Sciatic nerve (tissue), 2 donors: ENCODE results near the gene ATAD1. TPM values are rescaled to one million over a fixed set of nuclear protein-coding genes. Genes with fewer than 3 reads are reported as not detected.
"Not testable (repeated sequence)": the region's sequence is repeated elsewhere in the genome, so short reads cannot be mapped to it uniquely, and the experiment has no call there.

Experiments used
- ATAC-seq: fragments of 200-7000 bp; cut with Tn5 transposase; one replicate; pipeline ENCODE4 v1.9.1; 2020; ENCODE audit warnings: mild to moderate bottlenecking, moderate library complexity
- DNase-seq: peaks from one replicate; pipeline ENCODE4 v3.0.0-alpha.2; 2020; ENCODE audit warnings: low spot score
- intact Hi-C: fragments of 100-400 bp; cut with DNase I; formaldehyde crosslinking; loops from one replicate; pipeline ENCODE4 v1.14.2; 2022
- total RNA-seq: library from RNA; stranded (reverse); fragmentation: NEBNext Ultra II Directional; extraction: Animal tissue kit (Norgen Biotek cat#: 25700); gene quantifications from one replicate; pipeline ENCODE4 v1.2.1, GENCODE V29; 2021
- donor health status: DM: no; HTN: no; CAD: no.
- donor health status: DM: no; HTN: no; CAD: no.

ATAD1 gene
- total RNA-seq, 1 donor from 2014 or later, result 59.5 TPM

DNA sequence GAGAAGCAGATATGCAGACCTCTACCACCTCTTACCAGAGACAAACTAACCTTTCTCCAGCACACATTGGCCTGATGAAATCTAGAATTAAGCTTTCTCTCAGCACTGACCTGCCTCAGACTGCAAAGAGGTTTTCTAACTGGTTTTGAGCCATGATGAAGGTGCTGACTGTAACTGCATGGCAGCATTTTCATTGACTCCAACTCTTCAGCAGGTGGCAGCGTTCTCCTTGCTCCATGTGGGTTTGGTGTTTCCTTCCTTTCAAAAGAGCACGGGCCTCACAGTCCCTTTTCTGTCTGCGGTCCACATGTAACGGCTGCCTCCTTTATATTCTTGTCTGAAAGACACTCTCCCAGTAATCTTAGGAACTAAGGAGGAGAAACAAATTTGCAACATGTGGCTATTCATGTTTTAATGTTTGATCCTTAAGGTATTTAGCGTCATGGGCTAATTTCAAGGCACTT is 32.7 kb upstream of the ATAD1 start:
- peak; percentile 66 for DNase-seq

DNA sequence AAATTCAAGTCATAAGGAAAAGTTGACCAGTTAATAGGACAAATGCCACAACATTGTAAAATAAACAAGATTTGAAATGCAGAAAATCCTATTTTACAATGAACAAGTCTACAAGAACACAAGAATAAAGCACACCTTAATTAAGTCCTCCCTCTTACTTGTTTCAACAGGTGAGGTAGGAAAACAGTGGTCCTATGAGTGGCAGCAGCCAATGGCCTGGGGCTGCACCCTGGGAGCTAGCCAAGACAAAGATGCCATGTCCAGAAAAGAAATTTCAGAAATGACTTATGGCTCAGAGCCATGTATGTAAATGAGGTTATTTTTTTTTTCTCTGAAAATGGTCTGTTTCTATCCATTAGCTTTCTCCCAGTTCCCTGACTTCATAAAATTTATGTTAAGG is 31.0 kb upstream of the ATAD1 start:
- no peak for DNase-seq
- no peak for ATAC-seq
- intact Hi-C loops, result no loop called here

More for the DNA sequence above, 32.7 kb upstream of the ATAD1 start:
- intact Hi-C loops, result loop anchor here (5.0 kb wide), 1 partner anchor 697 kb away; no protein-coding TSS in a partner anchor
- peak; percentile 95 for ATAC-seq

GRCh38 chr10:87847550-87847949 is 29.5 kb upstream of the ATAD1 start:
- intact Hi-C loops, result no loop called here
- ATAC-seq (no peak), DNase-seq (no peak)

DNA sequence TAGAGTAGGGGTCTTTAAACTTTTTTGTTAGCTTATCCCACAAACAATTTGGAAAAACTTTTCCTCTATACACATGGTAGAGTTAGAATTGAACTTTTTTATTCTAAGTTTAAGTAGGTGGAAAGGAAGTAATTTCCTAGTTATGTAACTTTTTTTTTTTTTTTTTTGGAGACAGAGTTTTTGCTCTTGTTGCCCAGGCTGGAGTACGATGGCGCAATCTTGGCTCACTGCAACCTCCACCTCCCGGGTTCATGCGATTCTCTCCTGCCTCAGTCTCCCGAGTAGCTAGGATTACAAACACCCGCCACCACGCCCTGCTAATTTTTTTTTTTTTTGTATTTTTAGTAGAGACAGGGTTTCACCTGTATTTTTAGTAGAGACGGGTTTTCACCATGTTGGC is 28.7 kb upstream of the ATAD1 start:
- DNase-seq, ATAC-seq, intact Hi-C loops: not testable (repeated sequence)

DNA sequence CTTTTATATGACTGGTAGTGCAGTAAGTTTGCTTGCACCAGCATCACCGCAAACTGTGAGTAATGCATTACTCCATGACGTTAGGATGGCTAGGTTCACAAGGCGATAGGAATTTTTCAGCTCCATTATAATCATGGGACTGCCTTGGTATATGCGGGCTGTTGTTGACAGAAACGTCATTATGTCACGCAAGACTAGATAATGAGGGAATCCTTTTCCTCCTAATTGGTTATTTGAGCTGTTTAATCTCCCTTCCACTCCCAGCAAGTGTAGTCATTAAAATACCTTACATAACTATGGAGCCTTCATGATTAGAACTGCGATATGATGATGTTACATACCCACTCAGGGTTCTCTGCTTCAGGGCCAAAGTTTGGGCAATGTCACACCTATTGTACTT is 28.0 kb upstream of the ATAD1 start:
- DNase-seq (no peak), ATAC-seq (no peak)
- intact Hi-C loops, result no loop called here

- intact Hi-C loops, result no loop called here
- ATAC-seq (no peak), DNase-seq (no peak)
Measured at GRCh38 chr10:87845624-87845998, 27.6 kb upstream of the ATAD1 start.

- intact Hi-C loops, result no loop called here
- ATAC-seq (no peak), DNase-seq (no peak)
Measured at GRCh38 chr10:87844837-87845623, 27.0 kb upstream of the ATAD1 start.

DNA sequence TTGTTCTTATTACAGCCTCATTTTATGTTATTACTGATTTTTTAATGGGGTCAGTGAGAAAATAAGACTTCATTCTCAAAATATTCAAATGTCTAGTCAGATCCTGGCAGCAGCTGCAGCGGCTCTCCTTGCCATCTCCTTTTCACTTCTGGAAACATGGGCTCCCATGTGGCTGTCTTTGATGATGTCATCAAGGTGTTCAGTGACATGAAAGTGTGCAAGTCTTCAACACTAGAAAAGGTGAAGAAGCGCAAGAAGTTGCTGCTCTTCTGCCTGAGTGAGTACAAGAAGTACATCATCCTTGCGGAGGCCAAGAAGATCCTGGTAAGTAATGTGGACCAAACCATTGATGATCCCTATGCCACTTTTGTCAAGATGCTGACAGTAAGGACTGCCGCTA is 25.7 kb upstream of the ATAD1 start:
- no peak for ATAC-seq
- DNase-seq, result no peak
- intact Hi-C loops, result no loop called here

DNA sequence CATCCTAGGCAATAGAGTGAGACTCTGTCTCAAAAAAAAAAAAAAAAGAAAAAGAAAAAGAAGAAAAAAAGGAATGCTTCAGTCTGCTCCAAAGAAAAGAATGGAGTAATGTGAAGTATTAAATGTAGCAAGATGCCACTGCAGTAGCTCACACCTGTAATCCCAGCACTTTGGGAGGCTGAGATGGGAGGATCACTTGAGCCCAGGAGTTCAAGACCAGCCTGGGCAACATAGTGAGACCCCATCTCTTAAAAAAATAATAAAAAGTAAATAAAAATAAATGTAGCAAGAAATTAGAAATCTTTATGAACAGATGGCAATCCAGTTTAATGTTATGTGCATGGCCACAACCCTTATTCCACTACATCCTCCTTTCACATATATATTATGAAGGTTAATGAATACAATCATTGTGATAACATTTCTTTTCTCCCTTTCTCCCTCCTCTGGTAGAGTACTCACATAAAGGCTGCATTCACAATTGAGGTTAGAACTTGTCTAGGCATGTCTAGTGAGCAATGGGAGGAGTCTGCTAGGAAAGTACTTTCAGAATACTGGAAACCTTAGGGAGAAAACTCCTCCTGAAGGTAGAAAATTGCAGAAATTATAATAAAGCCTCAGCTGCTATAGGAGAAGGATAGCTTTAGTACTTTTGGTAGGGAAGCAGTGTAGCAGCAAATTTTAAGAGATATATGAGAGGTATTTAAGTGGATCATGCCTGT is 24.9 kb upstream of the ATAD1 start:
- intact Hi-C loops, result no loop called here
- ATAC-seq (no peak), DNase-seq (no peak)

GRCh38 chr10:87842220-87842641 is 24.2 kb upstream of the ATAD1 start:
- intact Hi-C loops, result no loop called here
- no peak for DNase-seq
- ATAC-seq, result no peak

DNA sequence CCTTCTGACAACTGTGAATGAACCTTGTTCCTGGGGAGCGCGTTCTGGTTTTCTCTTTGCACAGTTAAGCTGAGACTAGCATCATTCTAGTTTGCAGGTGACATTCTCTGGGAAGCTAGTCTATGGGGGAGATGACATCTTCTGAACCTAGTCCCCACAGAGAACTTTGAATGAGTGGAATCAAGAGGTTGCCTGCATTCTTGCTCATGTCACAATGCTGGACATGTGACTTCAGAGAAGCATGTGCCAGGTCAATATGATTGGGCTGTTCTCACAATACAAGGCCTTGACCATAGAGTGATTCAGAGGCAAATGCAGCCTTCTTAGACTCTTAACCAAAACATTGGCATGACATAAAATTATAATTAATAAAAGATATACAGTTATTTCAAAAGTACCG is 23.2 kb upstream of the ATAD1 start:
- intact Hi-C loops, result no loop called here
- DNase-seq, result no peak
- no peak for ATAC-seq

GRCh38 chr10:87838650-87839049 is 20.6 kb upstream of the ATAD1 start:
- intact Hi-C loops, result no loop called here
- DNase-seq (no peak), ATAC-seq (no peak)

DNA sequence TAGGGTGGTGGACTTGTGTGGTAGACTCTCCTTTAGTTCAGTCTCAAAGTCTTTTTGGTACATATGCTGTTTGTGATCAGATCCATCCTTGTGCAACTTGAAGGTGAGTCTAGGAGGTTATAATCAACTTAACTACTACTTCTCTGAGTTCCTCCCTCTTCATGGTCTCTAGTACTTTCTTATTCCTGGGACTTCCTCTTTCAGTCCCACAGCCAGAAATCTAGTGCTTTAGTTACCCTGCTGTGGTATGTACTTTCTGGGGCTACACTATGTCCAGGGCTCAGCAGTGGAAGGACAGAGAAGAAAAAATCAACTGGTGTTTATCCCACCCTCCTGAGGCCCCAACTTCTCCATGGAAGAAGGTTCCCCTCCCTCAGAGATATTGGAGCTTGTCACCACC is 19.4 kb upstream of the ATAD1 start:
- no peak for ATAC-seq
- intact Hi-C loops, result no loop called here
- no peak for DNase-seq

DNA sequence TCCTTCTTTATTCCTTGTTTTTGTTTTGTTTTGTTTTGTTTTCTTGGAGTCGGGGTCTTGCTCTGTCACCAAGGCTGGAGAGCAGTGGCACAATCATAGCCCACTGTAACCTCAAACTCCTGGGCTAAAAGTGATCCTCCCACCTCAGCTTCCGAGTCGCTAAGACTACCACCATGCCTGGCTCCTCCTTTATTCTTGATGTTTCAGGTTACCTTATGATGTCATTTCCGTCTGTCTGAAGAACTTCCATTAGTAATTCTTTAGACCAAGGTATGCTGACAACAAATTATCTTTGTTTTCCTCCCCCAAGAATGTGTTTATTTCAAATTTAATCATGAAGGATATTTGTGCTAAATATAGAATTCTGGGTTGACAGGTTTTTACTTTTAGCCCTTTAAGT is 18.1 kb upstream of the ATAD1 start:
- no peak for DNase-seq
- intact Hi-C loops, result no loop called here
- ATAC-seq, result no peak

DNA sequence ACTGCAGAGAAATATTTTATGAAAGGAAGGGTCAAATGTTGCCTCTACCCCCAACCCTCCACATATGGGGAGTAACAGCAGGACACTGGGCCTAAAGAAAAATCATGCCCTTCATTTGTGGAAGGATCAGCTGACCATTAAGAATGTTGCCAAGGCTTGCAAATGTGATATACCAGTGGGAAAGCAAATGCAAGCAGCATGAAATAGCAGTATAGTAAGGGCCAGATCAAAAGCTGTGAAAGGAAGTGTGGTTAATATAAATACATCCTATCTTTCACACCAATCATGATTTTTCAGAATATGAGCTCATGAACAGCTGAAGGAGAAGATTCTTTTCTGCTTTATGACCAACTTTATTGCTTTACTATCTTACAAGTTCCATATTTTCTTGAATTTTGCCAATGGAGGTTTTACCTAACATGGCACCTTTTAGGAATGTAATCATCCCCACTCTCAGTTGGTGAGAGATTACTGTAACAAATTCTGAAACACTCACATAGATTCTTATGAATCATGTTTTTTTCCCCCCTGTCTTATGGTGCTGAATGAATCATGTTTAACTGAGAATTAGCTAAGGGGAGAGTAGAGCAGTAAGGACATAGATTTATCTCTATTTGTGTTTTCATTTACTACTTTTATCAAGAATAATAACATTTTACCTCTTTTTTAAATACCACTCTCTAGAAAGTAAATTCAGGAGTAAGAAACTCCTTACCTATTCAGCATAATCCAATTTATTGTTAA is 12.1 kb upstream of the ATAD1 start:
- no peak for ATAC-seq
- DNase-seq, result no peak
- intact Hi-C loops, result no loop called here

DNA sequence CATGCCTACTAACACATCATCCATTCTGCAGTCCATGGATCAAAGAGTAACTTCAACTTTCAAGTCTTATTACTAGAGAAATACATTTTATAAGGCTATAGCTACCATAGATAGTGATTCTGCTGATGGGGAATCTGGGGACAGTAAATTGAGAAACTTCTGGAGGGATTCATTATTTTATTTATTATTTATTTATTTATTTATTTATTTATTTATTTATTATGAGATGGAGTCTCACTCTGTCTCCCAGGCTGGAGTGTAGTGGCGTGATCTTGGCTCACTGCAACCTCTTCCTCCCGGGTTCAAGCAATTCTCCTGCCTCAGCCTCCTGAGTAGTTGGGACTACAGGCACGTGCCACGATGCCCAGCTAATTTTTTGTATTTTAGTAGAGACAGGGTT is 11.0 kb upstream of the ATAD1 start:
- ATAC-seq, intact Hi-C loops, DNase-seq: not testable (repeated sequence)

DNA sequence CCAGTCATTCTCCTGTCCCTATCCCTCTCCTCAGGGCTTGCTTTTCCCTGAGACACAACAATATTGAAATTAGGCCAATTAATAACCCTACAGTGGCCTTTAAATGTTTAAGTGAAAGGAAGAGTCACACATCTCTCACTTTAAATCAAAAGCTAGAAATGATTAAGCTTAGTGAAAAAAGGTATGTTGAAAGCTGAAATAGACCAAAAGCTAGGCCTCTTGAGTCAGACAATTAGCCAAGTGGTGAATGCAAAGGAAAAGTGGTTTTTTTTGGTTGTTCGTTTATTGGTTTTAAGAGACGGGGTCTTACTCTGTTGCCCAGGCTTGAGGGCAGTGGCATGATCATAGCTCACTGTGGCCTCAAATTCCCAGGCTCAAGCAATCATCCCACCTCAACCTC is 9.7 kb upstream of the ATAD1 start:
- intact Hi-C loops, result no loop called here
- DNase-seq (no peak), ATAC-seq (no peak)

DNA sequence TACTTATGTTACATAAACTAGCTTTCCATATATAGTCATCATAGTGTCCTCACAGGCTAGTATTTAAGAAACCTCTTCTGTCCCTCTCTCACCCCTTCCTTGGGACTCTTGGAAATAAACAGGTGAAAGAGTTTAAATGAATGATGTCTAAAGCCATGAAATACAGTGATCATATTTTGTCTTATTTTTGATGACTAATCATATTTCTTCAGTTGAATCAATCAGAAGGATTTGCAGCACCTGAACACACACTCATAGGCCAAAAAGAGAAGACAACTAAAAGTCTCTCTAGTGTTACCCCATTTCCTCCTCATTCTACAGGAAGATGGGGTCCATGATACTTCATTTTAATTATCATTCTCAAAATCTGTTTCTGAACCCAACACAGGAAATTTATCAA is 8.6 kb upstream of the ATAD1 start:
- ATAC-seq, result no peak
- DNase-seq, result no peak
- intact Hi-C loops, result no loop called here

DNA sequence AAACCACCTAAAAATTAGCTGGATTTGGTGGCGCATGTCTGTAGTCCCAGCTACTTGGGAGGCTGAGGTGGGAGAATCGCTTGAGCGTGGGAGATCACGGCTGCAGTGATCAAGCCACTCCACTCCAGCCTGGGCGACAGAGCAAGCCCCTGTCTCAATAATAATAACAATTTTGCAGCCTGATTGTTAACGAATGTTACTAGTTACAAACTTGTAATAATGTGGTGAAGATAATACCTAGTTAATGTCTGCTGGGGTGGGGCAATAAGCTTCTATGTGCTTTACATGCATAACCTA is 1.2 kb upstream of the ATAD1 start:
- no peak for DNase-seq
- intact Hi-C loops, result no loop called here
- no peak for ATAC-seq
